Astrocyte (in vitro differentiated cells and primary cell): Measurements from ENCODE around the gene ZNF174. TPM values are rescaled to one million over a fixed set of nuclear protein-coding genes. Genes with fewer than 3 reads are reported as not detected.

Source experiments
- DNase-seq: peaks from one replicate; pipeline ENCODE4 v3.0.0-alpha.2; 2010; ENCODE audit warnings: low read depth
- FAIRE-seq: peaks from 2 replicates; lab custom pipeline; 2011; peaks lifted over from hg19 to GRCh38; lab: Jason Lieb, UNC
- H2AFZ ChIP-seq: 2 replicates; pipeline ENCODE4 v1.6.0; 2012; ENCODE audit warnings: low read depth, low read length, inconsistent platforms
- H3K27ac ChIP-seq: 2 replicates; pipeline ENCODE4 v1.5.1; 2011; ENCODE audit warnings: low read depth, low read length, inconsistent platforms
- H3K27me3 ChIP-seq: 2 replicates; pipeline ENCODE4 v1.6.0; 2011; ENCODE audit warnings: low read length, inconsistent platforms; ENCODE audit not compliant: insufficient read depth
- H3K36me3 ChIP-seq: 2 replicates; pipeline ENCODE4 v1.5.1; 2011; ENCODE audit warnings: low read length, inconsistent platforms; ENCODE audit not compliant: insufficient read depth
- H3K4me1 ChIP-seq: 2 replicates; pipeline ENCODE4 v1.5.1; 2011; ENCODE audit warnings: low read length, inconsistent platforms; ENCODE audit not compliant: insufficient read depth
- H3K4me2 ChIP-seq: 2 replicates; pipeline ENCODE4 v1.6.0; 2012; ENCODE audit warnings: low read length, inconsistent platforms
- H3K4me3 ChIP-seq: 2 replicates; pipeline ENCODE4 v1.5.1; 2011; ENCODE audit warnings: low read depth, mild to moderate bottlenecking, low read length, inconsistent platforms; ENCODE audit not compliant: insufficient read depth
- H3K79me2 ChIP-seq: 2 replicates; pipeline ENCODE4 v1.6.0; 2012; ENCODE audit warnings: mild to moderate bottlenecking, low read length, inconsistent platforms; ENCODE audit not compliant: insufficient read depth
- H3K9ac ChIP-seq: 2 replicates; pipeline ENCODE4 v1.6.0; 2012; ENCODE audit warnings: mild to moderate bottlenecking, low read length, inconsistent platforms
- H3K9me3 ChIP-seq: 2 replicates; pipeline ENCODE4 v1.5.1; 2012; ENCODE audit warnings: low read depth, mild to moderate bottlenecking, low read length, inconsistent platforms; ENCODE audit not compliant: insufficient read depth
- H4K20me1 ChIP-seq: 2 replicates; pipeline ENCODE4 v1.6.0; 2012; ENCODE audit warnings: low read length, inconsistent platforms; ENCODE audit not compliant: insufficient read depth
- H3K27ac Mint-ChIP-seq: one replicate; pipeline ENCODE4 v1.8.0; 2021; ENCODE audit warnings: mild to moderate bottlenecking, mixed read lengths; ENCODE audit not compliant: unreplicated experiment
- H3K27me3 Mint-ChIP-seq: one replicate; pipeline ENCODE4 v1.8.0; 2021; ENCODE audit warnings: low read depth, mixed read lengths; ENCODE audit not compliant: unreplicated experiment
- H3K36me3 Mint-ChIP-seq: one replicate; pipeline ENCODE4 v1.8.0; 2021; ENCODE audit warnings: low read depth, mixed read lengths; ENCODE audit not compliant: unreplicated experiment
- H3K4me1 Mint-ChIP-seq: one replicate; pipeline ENCODE4 v1.8.0; 2021; ENCODE audit warnings: low read depth, mixed read lengths; ENCODE audit not compliant: unreplicated experiment
- H3K4me3 Mint-ChIP-seq: one replicate; pipeline ENCODE4 v1.8.0; 2021; ENCODE audit warnings: mild to moderate bottlenecking, moderate library complexity, mixed read lengths; ENCODE audit not compliant: unreplicated experiment
- H3K9me3 Mint-ChIP-seq: one replicate; pipeline ENCODE4 v1.8.0; 2021; ENCODE audit warnings: mild to moderate bottlenecking, mixed read lengths; ENCODE audit not compliant: unreplicated experiment
- EZH2 ChIP-seq: IDR thresholded peaks from 2 replicates; pipeline ENCODE4 v1.6.1; 2012; ENCODE audit warnings: mild to moderate bottlenecking, low read length, inconsistent platforms; ENCODE audit not compliant: insufficient read depth
- total RNA-seq: library from RNA; stranded (reverse); gene quantifications from 2 replicates; pipeline ENCODE4 v1.2.1, GENCODE V29; 2021
- TF ChIP-seq, protein P1 (sequence below): IDR thresholded peaks from 2 replicates; pipeline ENCODE4 v1.5.1; 2011; ENCODE audit warnings: low read depth, mild to moderate bottlenecking, inconsistent platforms, low read length, moderate library complexity; ENCODE audit not compliant: insufficient read depth

ZNF174 gene
- total RNA-seq, 1 donor from 2014 or later, result 9.7 TPM

DNA sequence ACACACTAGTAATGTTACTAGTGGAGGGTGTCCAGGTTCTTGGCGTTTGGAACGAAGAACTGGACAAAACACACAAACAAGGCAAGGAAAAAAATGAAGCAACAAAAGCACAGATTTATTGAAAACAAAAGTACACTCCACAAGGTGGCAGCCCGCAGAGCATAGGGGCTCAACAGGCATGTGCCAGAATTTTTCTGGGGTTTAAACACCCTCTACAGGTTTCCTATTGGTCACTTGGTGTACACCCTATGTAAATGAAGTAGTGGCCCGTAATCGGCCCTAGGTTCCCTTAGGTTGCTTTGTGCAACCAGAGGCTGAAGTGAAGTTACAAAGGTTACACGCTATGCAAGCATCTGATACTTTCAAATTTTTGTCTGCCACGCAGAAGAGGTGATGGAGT lies 37.2 kb upstream of the ZNF174 start:
- Histone ChIP-seq H2AFZ (no peak overlapping the region), H3K36me3 (no peaks in the 10 kb centered on the region), H3K4me2 (no peak overlapping the region), H3K4me1 (no peaks in the 10 kb centered on the region), H3K27me3 (peaks cover 5% of the 10 kb centered on the region), H3K9ac (no peak overlapping the region), H3K27ac (no peak overlapping the region), H3K79me2 (no peaks in the 10 kb centered on the region), H3K9me3 (peaks cover 3% of the 10 kb centered on the region), H4K20me1 (no peaks in the 10 kb centered on the region), H3K4me3 (no peak overlapping the region)
- Mint-ChIP-seq H3K36me3 (no peaks in the 10 kb centered on the region), H3K4me3 (no peak overlapping the region), H3K4me1 (peaks cover 5% of the 10 kb centered on the region), H3K9me3 (peaks cover 9% of the 10 kb centered on the region), H3K27ac (no peak overlapping the region), H3K27me3 (peaks cover 14% of the 10 kb centered on the region)
- TF ChIP-seq EZH2, result no peak
- TF ChIP-seq, protein P1, sequence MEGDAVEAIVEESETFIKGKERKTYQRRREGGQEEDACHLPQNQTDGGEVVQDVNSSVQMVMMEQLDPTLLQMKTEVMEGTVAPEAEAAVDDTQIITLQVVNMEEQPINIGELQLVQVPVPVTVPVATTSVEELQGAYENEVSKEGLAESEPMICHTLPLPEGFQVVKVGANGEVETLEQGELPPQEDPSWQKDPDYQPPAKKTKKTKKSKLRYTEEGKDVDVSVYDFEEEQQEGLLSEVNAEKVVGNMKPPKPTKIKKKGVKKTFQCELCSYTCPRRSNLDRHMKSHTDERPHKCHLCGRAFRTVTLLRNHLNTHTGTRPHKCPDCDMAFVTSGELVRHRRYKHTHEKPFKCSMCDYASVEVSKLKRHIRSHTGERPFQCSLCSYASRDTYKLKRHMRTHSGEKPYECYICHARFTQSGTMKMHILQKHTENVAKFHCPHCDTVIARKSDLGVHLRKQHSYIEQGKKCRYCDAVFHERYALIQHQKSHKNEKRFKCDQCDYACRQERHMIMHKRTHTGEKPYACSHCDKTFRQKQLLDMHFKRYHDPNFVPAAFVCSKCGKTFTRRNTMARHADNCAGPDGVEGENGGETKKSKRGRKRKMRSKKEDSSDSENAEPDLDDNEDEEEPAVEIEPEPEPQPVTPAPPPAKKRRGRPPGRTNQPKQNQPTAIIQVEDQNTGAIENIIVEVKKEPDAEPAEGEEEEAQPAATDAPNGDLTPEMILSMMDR, result no peak
- no peak for FAIRE-seq
- DNase-seq, result no peak

DNA sequence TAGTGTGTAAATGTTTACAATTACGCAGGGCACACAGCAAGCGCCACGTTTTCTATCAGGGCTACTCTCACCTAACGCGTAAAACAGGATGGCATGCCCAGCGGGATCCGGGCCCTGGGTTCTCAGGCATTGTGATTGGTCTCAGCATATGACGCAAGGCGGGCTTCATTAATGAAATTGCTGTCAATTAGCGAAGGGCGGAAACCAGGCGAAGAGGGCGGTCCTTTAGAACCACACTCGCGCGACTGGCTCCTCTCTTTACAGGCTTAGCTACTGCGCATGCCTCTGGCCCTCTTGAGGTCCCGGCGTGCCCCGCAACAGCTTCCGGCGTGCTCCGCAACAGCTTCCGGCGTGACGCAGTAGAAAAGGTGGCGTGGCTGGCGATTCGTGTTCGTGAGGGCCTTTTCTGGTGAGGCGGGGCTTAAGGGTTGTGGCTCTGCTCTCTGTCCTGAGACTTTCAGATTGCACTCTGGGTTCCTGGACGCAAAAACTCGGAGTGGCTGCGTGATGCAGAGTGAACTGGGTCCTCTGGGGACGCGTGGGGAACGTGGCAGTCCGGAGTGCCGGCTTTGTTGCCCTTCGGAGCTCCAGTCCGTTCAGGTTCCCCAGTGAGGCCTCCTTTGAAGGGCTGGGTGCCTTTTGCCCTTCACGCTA lies 36.1 kb upstream of the ZNF174 start:
- DNase-seq (peak; percentile 94), FAIRE-seq (peak; percentile 84)
- Histone ChIP-seq H3K27me3 (peaks cover 5% of the 10 kb centered on the region), H3K4me1 (no peaks in the 10 kb centered on the region), H3K4me3 (peak overlapping the region; percentile 81), H3K27ac (peak overlapping the region; percentile 92), H3K4me2 (peak overlapping the region; percentile 88), H3K79me2 (no peaks in the 10 kb centered on the region), H2AFZ (peak overlapping the region; percentile 94), H3K36me3 (no peaks in the 10 kb centered on the region), H3K9me3 (peaks cover 3% of the 10 kb centered on the region), H3K9ac (peak overlapping the region; percentile 90), H4K20me1 (no peaks in the 10 kb centered on the region)
- Mint-ChIP-seq H3K4me3 (no peak overlapping the region), H3K27ac (no peak overlapping the region), H3K4me1 (no peaks in the 10 kb centered on the region), H3K27me3 (peaks cover 14% of the 10 kb centered on the region), H3K9me3 (peaks cover 13% of the 10 kb centered on the region), H3K36me3 (no peaks in the 10 kb centered on the region)
- TF ChIP-seq, protein P1, result no peak
- no peak for TF ChIP-seq EZH2

DNA sequence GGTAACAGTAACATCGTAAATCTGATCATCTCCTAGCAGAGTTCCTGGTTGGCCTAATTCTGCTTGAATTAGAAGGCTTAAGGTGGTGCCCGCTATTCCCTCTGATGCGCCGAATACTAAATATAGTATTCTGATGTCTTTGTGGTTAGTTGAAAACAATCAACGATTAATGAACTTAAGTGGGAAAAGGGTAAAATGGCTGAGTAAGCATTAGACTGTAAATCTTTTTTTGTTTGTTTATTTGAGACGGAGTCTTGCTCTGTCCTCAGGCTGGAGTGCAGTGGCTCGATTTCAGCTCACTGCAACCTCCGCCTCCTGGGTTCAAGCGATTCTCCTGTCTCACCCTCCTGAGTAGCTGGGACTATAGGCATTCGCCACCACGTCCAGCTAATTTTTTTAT lies 31.9 kb upstream of the ZNF174 start:
- Mint-ChIP-seq H3K4me1 (no peaks in the 10 kb centered on the region), H3K4me3 (no peak overlapping the region), H3K36me3 (peaks cover 4% of the 10 kb centered on the region), H3K27me3 (peaks cover 10% of the 10 kb centered on the region), H3K9me3 (peaks cover 21% of the 10 kb centered on the region), H3K27ac (no peak overlapping the region)
- DNase-seq (no peak), FAIRE-seq (no peak)
- Histone ChIP-seq H3K9me3 (peaks cover 3% of the 10 kb centered on the region), H3K4me2 (no peak overlapping the region), H3K4me3 (no peak overlapping the region), H3K9ac (no peak overlapping the region), H3K27me3 (no peaks in the 10 kb centered on the region), H2AFZ (no peak overlapping the region), H4K20me1 (no peaks in the 10 kb centered on the region), H3K79me2 (no peaks in the 10 kb centered on the region), H3K36me3 (no peaks in the 10 kb centered on the region), H3K27ac (no peak overlapping the region), H3K4me1 (no peaks in the 10 kb centered on the region)
- no peak for TF ChIP-seq EZH2
- TF ChIP-seq, protein P1, result no peak
